Keratinocyte (primary cell): ENCODE results near the gene FBXL13.

Experiments used
- EZH2 ChIP-seq: IDR thresholded peaks from one replicate; pipeline ENCODE4 v1.6.1; 2012; ENCODE audit warnings: inconsistent platforms, mild to moderate bottlenecking, low read length, moderate library complexity
- TF ChIP-seq, protein P1 (sequence below), 3 experiments: IDR thresholded peaks in 1 of 3; conservative IDR thresholded peaks in 1 of 3; optimal IDR thresholded peaks in 1 of 3; 2 replicates in 2 of 3; 3 replicates in 1 of 3; pipeline versions ENCODE3 to v1.5.1; 2011; ENCODE audit warnings: low read length in 3 of 3, mild to moderate bottlenecking in 3 of 3, moderate library complexity in 2 of 3, control low read depth in 1 of 3, inconsistent platforms in 1 of 3; ENCODE audit not compliant: insufficient read depth in 2 of 3; ENCODE audit errors: extremely low read depth in 1 of 3

DNA sequence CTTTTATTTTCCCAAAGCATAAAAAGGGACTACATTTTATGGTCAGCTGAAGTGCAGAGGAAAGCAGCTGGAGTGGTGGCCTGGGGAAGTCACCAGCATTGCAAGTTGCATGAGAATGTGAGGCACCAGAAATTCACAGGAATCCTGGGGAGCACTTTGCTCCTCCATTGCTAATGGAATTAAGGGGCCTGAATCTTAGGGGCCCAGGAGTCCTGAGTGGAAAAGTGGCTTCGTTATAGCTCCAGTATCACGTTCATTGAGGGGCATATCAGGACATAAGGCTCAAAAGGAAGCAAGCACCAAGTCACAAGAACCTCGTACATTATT lies 214.8 kb downstream of the FBXL13 start:
- no peak for TF ChIP-seq EZH2
- TF ChIP-seq, protein P1, sequence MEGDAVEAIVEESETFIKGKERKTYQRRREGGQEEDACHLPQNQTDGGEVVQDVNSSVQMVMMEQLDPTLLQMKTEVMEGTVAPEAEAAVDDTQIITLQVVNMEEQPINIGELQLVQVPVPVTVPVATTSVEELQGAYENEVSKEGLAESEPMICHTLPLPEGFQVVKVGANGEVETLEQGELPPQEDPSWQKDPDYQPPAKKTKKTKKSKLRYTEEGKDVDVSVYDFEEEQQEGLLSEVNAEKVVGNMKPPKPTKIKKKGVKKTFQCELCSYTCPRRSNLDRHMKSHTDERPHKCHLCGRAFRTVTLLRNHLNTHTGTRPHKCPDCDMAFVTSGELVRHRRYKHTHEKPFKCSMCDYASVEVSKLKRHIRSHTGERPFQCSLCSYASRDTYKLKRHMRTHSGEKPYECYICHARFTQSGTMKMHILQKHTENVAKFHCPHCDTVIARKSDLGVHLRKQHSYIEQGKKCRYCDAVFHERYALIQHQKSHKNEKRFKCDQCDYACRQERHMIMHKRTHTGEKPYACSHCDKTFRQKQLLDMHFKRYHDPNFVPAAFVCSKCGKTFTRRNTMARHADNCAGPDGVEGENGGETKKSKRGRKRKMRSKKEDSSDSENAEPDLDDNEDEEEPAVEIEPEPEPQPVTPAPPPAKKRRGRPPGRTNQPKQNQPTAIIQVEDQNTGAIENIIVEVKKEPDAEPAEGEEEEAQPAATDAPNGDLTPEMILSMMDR (optimal IDR thresholded peaks at IDR 0.05 in 1 of 3, IDR thresholded peaks at IDR 0.05 in 1 of 3, conservative IDR thresholded peaks at IDR 0.05 in 1 of 3; ENCODE audit: extremely low read depth in 1 of 3, insufficient read depth in 2 of 3, low read length in 3 of 3), result no peak
